Measurements from ENCODE around the gene BTAF1. TPM values are rescaled to one million over a fixed set of nuclear protein-coding genes. Genes with fewer than 3 reads are reported as not detected.

Gene BTAF1
- total and polyA plus RNA-seq, 2 experiments from 2014 or later = 30.4 to 55.7 TPM

DNA sequence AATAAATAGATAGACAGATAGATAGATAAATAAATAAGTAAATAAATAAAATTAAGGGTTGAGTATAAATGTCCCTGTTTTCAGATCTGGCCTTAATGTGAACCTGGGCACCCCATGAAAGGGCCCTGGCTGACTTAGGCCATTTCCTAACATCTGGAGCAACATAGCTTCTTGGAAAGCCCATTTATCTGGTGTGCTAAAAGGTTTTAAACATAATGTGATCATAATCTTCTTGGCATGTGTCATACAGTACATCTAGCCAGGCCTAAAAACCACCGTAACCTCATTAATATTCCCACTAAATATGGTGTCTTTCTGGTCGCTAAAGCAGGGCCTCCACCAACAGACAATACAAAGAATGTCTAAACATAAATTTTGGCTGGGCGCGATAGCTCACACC is 142.8 kb downstream of the BTAF1 start:
- TF ChIP-seq, protein P1, sequence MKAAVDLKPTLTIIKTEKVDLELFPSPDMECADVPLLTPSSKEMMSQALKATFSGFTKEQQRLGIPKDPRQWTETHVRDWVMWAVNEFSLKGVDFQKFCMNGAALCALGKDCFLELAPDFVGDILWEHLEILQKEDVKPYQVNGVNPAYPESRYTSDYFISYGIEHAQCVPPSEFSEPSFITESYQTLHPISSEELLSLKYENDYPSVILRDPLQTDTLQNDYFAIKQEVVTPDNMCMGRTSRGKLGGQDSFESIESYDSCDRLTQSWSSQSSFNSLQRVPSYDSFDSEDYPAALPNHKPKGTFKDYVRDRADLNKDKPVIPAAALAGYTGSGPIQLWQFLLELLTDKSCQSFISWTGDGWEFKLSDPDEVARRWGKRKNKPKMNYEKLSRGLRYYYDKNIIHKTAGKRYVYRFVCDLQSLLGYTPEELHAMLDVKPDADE (IDR thresholded peaks at IDR 0.05) = no peak
- TF ChIP-seq, protein P2, sequence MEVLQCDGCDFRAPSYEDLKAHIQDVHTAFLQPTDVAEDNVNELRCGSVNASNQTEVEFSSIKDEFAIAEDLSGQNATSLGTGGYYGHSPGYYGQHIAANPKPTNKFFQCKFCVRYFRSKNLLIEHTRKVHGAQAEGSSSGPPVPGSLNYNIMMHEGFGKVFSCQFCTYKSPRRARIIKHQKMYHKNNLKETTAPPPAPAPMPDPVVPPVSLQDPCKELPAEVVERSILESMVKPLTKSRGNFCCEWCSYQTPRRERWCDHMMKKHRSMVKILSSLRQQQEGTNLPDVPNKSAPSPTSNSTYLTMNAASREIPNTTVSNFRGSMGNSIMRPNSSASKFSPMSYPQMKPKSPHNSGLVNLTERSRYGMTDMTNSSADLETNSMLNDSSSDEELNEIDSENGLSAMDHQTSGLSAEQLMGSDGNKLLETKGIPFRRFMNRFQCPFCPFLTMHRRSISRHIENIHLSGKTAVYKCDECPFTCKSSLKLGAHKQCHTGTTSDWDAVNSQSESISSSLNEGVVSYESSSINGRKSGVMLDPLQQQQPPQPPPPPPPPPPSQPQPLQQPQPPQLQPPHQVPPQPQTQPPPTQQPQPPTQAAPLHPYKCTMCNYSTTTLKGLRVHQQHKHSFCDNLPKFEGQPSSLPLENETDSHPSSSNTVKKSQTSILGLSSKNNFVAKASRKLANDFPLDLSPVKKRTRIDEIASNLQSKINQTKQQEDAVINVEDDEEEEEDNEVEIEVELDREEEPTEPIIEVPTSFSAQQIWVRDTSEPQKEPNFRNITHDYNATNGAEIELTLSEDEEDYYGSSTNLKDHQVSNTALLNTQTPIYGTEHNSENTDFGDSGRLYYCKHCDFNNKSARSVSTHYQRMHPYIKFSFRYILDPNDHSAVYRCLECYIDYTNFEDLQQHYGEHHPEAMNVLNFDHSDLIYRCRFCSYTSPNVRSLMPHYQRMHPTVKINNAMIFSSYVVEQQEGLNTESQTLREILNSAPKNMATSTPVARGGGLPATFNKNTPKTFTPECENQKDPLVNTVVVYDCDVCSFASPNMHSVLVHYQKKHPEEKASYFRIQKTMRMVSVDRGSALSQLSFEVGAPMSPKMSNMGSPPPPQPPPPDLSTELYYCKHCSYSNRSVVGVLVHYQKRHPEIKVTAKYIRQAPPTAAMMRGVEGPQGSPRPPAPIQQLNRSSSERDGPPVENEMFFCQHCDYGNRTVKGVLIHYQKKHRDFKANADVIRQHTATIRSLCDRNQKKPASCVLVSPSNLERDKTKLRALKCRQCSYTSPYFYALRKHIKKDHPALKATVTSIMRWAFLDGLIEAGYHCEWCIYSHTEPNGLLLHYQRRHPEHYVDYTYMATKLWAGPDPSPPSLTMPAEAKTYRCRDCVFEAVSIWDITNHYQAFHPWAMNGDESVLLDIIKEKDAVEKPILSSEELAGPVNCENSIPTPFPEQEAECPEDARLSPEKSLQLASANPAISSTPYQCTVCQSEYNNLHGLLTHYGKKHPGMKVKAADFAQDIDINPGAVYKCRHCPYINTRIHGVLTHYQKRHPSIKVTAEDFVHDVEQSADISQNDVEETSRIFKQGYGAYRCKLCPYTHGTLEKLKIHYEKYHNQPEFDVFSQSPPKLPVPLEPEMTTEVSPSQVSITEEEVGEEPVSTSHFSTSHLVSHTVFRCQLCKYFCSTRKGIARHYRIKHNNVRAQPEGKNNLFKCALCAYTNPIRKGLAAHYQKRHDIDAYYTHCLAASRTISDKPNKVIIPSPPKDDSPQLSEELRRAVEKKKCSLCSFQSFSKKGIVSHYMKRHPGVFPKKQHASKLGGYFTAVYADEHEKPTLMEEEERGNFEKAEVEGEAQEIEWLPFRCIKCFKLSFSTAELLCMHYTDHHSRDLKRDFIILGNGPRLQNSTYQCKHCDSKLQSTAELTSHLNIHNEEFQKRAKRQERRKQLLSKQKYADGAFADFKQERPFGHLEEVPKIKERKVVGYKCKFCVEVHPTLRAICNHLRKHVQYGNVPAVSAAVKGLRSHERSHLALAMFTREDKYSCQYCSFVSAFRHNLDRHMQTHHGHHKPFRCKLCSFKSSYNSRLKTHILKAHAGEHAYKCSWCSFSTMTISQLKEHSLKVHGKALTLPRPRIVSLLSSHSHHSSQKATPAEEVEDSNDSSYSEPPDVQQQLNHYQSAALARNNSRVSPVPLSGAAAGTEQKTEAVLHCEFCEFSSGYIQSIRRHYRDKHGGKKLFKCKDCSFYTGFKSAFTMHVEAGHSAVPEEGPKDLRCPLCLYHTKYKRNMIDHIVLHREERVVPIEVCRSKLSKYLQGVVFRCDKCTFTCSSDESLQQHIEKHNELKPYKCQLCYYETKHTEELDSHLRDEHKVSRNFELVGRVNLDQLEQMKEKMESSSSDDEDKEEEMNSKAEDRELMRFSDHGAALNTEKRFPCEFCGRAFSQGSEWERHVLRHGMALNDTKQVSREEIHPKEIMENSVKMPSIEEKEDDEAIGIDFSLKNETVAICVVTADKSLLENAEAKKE (CRISPR knock-in tag; IDR thresholded peaks at IDR 0.05) = no peak
- TF ChIP-seq, protein P3, sequence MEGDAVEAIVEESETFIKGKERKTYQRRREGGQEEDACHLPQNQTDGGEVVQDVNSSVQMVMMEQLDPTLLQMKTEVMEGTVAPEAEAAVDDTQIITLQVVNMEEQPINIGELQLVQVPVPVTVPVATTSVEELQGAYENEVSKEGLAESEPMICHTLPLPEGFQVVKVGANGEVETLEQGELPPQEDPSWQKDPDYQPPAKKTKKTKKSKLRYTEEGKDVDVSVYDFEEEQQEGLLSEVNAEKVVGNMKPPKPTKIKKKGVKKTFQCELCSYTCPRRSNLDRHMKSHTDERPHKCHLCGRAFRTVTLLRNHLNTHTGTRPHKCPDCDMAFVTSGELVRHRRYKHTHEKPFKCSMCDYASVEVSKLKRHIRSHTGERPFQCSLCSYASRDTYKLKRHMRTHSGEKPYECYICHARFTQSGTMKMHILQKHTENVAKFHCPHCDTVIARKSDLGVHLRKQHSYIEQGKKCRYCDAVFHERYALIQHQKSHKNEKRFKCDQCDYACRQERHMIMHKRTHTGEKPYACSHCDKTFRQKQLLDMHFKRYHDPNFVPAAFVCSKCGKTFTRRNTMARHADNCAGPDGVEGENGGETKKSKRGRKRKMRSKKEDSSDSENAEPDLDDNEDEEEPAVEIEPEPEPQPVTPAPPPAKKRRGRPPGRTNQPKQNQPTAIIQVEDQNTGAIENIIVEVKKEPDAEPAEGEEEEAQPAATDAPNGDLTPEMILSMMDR (conservative IDR thresholded peaks at IDR 0.05; ENCODE audit: low read depth in 2 of 2) = no peak
- TF ChIP-seq, protein P4, sequence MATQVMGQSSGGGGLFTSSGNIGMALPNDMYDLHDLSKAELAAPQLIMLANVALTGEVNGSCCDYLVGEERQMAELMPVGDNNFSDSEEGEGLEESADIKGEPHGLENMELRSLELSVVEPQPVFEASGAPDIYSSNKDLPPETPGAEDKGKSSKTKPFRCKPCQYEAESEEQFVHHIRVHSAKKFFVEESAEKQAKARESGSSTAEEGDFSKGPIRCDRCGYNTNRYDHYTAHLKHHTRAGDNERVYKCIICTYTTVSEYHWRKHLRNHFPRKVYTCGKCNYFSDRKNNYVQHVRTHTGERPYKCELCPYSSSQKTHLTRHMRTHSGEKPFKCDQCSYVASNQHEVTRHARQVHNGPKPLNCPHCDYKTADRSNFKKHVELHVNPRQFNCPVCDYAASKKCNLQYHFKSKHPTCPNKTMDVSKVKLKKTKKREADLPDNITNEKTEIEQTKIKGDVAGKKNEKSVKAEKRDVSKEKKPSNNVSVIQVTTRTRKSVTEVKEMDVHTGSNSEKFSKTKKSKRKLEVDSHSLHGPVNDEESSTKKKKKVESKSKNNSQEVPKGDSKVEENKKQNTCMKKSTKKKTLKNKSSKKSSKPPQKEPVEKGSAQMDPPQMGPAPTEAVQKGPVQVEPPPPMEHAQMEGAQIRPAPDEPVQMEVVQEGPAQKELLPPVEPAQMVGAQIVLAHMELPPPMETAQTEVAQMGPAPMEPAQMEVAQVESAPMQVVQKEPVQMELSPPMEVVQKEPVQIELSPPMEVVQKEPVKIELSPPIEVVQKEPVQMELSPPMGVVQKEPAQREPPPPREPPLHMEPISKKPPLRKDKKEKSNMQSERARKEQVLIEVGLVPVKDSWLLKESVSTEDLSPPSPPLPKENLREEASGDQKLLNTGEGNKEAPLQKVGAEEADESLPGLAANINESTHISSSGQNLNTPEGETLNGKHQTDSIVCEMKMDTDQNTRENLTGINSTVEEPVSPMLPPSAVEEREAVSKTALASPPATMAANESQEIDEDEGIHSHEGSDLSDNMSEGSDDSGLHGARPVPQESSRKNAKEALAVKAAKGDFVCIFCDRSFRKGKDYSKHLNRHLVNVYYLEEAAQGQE (IDR thresholded peaks at IDR 0.05; ENCODE audit: unreplicated experiment) = no peak
- TF ChIP-seq EZH2phosphoT487 (IDR thresholded peaks at IDR 0.05; ENCODE audit: unreplicated experiment) (no peak), NANOG (IDR thresholded peaks at IDR 0.05; ENCODE audit: borderline replicate concordance) (no peak), STAT1 (IDR thresholded peaks at IDR 0.05; ENCODE audit: unreplicated experiment) (no peak), POLR2AphosphoS5 (IDR thresholded peaks at IDR 0.05; ENCODE audit: low read depth) (no peak)
- H3K27ac Mint-ChIP-seq = no peak overlapping the region
- no peaks in the 10 kb centered on the region for H3K9me3 Mint-ChIP-seq

More for the DNA sequence above, 142.8 kb downstream of the BTAF1 start:
- H3K4me3 Mint-ChIP-seq = no peak overlapping the region
- DNase-seq (ENCODE audit: low spot score) (no peak), ATAC-seq (no peak)
- Histone ChIP-seq H3K4me1 (ENCODE audit: insufficient read depth) (no peaks in the 10 kb centered on the region), H3K27ac (ENCODE audit: low read depth) (no peak overlapping the region), H3F3A (replicated peaks; ENCODE audit: low read depth) (no peaks in the 10 kb centered on the region), H3K4me3 (no peak overlapping the region), H3K36me3 (ENCODE audit: insufficient read depth) (no peaks in the 10 kb centered on the region), H4K20me1 (replicated peaks; ENCODE audit: insufficient read depth) (no peaks in the 10 kb centered on the region), H3K4me2 (no peak overlapping the region), H3K27me3 (ENCODE audit: insufficient read depth) (no peaks in the 10 kb centered on the region), H2AFZ (no peak overlapping the region), H3K79me2 (replicated peaks; ENCODE audit: insufficient read depth) (no peaks in the 10 kb centered on the region), H3K9me2 (ENCODE audit: insufficient read depth) (no peaks in the 10 kb centered on the region)
- no peaks in the 10 kb centered on the region for H3K36me3 Mint-ChIP-seq (ENCODE audit: low read depth)
- H3K4me1 Mint-ChIP-seq = no peaks in the 10 kb centered on the region
- no peaks in the 10 kb centered on the region for H3K27me3 Mint-ChIP-seq (ENCODE audit: insufficient read depth, low read depth, poor library complexity)

All from GM23338 (cell line).